ENCODE measurements around the gene SUCLG2. TPM values are rescaled to one million over a fixed set of nuclear protein-coding genes. Genes with fewer than 3 reads are reported as not detected.

The SUCLG2 gene
- total RNA-seq, 5 donors from 2014 or later (not counting 1 experiment from before 2014, with no cell fraction given) = 45.6 to 65.9 (median 49.5) TPM

DNA sequence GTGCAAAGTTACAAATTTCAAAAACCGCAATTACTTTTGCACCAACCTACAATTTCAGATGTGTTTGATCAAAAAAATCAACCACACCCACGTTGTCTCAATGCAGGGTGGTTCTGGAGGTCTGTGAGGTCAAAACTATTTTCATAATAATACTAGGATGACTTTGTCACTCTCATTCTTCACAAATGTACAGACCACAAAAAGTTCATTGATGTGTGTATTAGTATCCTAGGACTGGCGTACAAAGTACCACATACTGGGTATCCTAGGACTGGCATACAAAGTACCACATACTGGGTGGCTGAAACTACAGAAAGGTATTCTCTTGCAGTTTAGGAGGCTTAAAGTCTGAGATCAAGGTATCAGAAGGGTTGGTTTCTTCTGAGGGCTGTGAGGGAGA is 13.0 kb downstream of the SUCLG2 start:
- H3K36me3 ChIP-seq (ENCODE audit: control insufficient read depth in 2 of 2, extremely low read depth in 1 of 2, insufficient read depth in 1 of 2, low read length in 1 of 2) = peaks cover 0 to 3% of the 10 kb centered on the region in 2 donors
- ATAC-seq (replicated peaks in 1 of 4) (no peak), DNase-seq (no peak)
- no peaks in the 10 kb centered on the region for H3K9me3 Mint-ChIP-seq
- no peak overlapping the region for H3K27ac ChIP-seq (ENCODE audit: low read length)
- no CpG with 5 or more reads among the region's 3 CpGs for WGBS (ENCODE audit: insufficient coverage)
- H3K9me3 ChIP-seq = no peaks in the 10 kb centered on the region
- H3K4me3 ChIP-seq (ENCODE audit: control insufficient read depth in 1 of 2, extremely low read depth in 1 of 2, low read length in 1 of 2) = no peak overlapping the region
- H3K27me3 ChIP-seq (replicated peaks in 1 of 2; ENCODE audit: control insufficient read depth in 2 of 2, extremely low read depth in 1 of 2, insufficient read depth in 2 of 2, low read length in 1 of 2) = no peaks in the 10 kb centered on the region
- H3K4me1 ChIP-seq (ENCODE audit: control insufficient read depth in 1 of 2, extremely low read depth in 1 of 2, insufficient read depth in 2 of 2, low read length in 2 of 2) = peaks cover 7 to 10% of the 10 kb centered on the region in 2 experiments
- CTCF ChIA-PET = interaction anchor here in 1 of 2 donors (1.1 kb wide), 1 partner anchor 60 kb away, joined by 3 read pairs; no protein-coding TSS in a partner anchor
- H3K4me1 Mint-ChIP-seq = peaks cover 84 to 89% (median 87%) of the 10 kb centered on the region in 3 donors
- peaks cover 43% of the 10 kb centered on the region for H3K36me3 Mint-ChIP-seq
- POLR2A ChIA-PET = interaction anchor here in 1 of 2 donors (0.7 to 0.8 kb wide), 2 partner anchors 12 to 1396 kb away, joined by 3 read pairs; no protein-coding TSS in a partner anchor
- no peak overlapping the region for H3K4me3 Mint-ChIP-seq
- peak overlapping the region in 1 of 2 donors; percentile 29 for H3K27ac Mint-ChIP-seq
- H3K27me3 Mint-ChIP-seq = no peaks in the 10 kb centered on the region

DNA sequence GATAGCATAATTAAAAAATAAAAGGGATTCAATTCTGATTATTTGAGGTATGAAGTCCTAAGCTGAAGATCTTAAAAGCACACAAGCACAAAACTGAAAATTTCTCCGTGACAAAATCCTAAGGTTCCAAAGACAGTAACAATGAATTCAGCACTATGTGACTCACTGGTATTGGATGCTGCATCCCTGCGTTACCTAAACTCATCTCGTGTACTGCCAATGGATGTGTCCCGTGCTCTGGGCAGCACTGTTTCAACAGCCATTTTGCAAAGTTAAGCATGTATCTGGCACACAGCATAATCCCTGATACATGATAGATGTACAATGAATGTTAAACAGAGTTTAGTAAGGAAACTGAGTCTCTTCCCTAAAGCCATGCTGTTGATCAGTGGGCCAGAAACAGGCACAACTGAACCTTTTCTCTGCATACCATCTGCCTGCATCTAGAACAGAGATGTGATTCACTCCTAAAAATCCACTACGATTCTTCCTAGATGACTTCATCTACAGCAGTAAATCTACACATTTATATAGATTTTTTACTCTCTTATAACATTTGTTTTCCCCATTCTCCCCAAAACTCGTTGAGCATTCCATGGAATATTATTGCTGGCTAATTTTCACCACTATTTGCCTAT is 14.3 kb downstream of the SUCLG2 start:
- Mint-ChIP-seq H3K27me3 (no peaks in the 10 kb centered on the region), H3K4me1 (peaks cover 86 to 92% (median 90%) of the 10 kb centered on the region in 3 donors), H3K36me3 (peaks cover 42% of the 10 kb centered on the region), H3K9me3 (no peaks in the 10 kb centered on the region), H3K4me3 (no peak overlapping the region), H3K27ac (no peak overlapping the region)
- Histone ChIP-seq H3K36me3 (ENCODE audit: control insufficient read depth in 2 of 2, extremely low read depth in 1 of 2, insufficient read depth in 1 of 2, low read length in 1 of 2) (peaks cover 0 to 8% of the 10 kb centered on the region in 2 donors), H3K4me3 (ENCODE audit: control insufficient read depth in 1 of 2, extremely low read depth in 1 of 2, low read length in 1 of 2) (no peak overlapping the region), H3K27me3 (replicated peaks in 1 of 2; ENCODE audit: control insufficient read depth in 2 of 2, extremely low read depth in 1 of 2, insufficient read depth in 2 of 2, low read length in 1 of 2) (no peaks in the 10 kb centered on the region), H3K27ac (ENCODE audit: low read length) (no peak overlapping the region), H3K9me3 (no peaks in the 10 kb centered on the region), H3K4me1 (ENCODE audit: control insufficient read depth in 1 of 2, extremely low read depth in 1 of 2, insufficient read depth in 2 of 2, low read length in 2 of 2) (peaks cover 7 to 14% of the 10 kb centered on the region in 2 experiments)
- WGBS (ENCODE audit: insufficient coverage) = 98% methylated on average over 6 of the region's 6 CpGs
- DNase-seq (no peak), ATAC-seq (replicated peaks in 1 of 4) (no peak)
- ChIA-PET CTCF (interaction anchor here in 1 of 2 donors (1.1 kb wide), 1 partner anchor 61 kb away, joined by 3 read pairs; no protein-coding TSS in a partner anchor), POLR2A (interaction anchor here in 1 of 2 donors (0.8 kb wide), 1 partner anchor 13 kb away, joined by 3 read pairs; no protein-coding TSS in a partner anchor)

DNA sequence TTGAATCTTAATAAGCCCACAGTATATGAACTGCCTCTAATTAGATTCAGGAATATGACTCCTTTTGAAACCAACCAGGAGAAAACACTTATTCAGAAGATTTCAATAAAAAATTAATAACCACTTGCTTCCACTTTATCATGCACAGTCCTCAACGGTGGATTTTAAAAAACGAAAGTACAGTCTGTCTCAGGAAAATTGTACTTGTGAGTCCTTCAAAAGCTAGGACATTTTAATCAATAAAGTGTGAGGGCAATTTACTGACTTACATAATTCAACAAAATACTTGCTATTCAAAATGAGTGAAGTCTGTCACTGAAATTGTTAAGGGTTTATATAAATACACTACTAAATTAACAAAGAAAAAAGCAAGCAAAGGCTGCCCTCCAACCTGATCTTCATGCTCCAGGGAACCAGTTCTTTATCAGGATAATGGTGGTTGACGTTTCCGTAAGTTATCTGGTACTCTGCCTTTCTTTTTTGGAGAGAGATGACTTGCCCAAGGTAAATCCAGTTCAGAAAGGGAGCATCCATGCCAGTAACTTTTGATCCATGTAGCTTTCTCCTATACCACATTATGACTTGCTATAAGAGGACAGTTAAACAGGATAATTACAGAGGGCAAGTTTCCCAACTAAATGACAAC is 17.0 kb downstream of the SUCLG2 start:
- H3K27me3 ChIP-seq (replicated peaks in 1 of 2; ENCODE audit: control insufficient read depth in 2 of 2, extremely low read depth in 1 of 2, insufficient read depth in 2 of 2, low read length in 1 of 2) = no peaks in the 10 kb centered on the region
- no peak for DNase-seq
- no peaks in the 10 kb centered on the region for H3K27me3 Mint-ChIP-seq
- H3K4me3 Mint-ChIP-seq = no peak overlapping the region
- H3K36me3 Mint-ChIP-seq = peaks cover 35% of the 10 kb centered on the region
- no peaks in the 10 kb centered on the region for H3K9me3 Mint-ChIP-seq
- peaks cover 76 to 86% (median 82%) of the 10 kb centered on the region in 3 donors for H3K4me1 Mint-ChIP-seq
- no peak for ATAC-seq (replicated peaks in 1 of 4)
- peaks cover 10 to 11% of the 10 kb centered on the region in 2 experiments for H3K4me1 ChIP-seq (ENCODE audit: control insufficient read depth in 1 of 2, extremely low read depth in 1 of 2, insufficient read depth in 2 of 2, low read length in 2 of 2)
- H3K4me3 ChIP-seq (ENCODE audit: control insufficient read depth in 1 of 2, extremely low read depth in 1 of 2, low read length in 1 of 2) = no peak overlapping the region
- H3K27ac Mint-ChIP-seq = peak overlapping the region in 1 of 2 donors; percentile 41
- ChIA-PET POLR2A (interaction anchor here in 1 of 2 donors (0.6 kb wide), 1 partner anchor 32 kb away, joined by 3 read pairs; no protein-coding TSS in a partner anchor), CTCF (interaction anchor here in 1 of 2 donors (0.8 kb wide), 1 partner anchor 19 kb away, joined by 3 read pairs; no protein-coding TSS in a partner anchor)
- H3K36me3 ChIP-seq (ENCODE audit: control insufficient read depth in 2 of 2, extremely low read depth in 1 of 2, insufficient read depth in 1 of 2, low read length in 1 of 2) = peaks cover 0 to 12% of the 10 kb centered on the region in 2 donors
- WGBS (ENCODE audit: insufficient coverage) = no CpG with 5 or more reads among the region's 4 CpGs
- H3K27ac ChIP-seq (ENCODE audit: low read length) = no peak overlapping the region
- no peaks in the 10 kb centered on the region for H3K9me3 ChIP-seq

DNA sequence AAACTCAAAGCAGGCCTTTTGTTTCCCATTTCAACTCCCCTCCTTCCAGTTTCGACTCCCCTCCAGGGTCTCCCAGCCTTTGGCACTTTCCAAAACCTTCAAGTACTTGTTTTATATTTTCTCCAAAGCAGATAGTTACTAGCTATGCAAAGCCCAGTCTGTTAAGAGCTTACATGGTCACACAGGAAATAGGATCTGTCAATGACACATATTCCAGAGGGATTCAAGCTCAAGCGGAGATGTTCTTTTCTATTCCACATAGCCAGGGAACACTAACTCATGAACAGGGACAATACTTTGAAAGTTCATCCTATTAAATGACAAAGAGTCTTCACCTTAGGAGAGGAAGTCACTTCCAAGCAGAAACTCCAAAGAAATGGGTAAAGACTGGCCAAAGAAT is 18.6 kb downstream of the SUCLG2 start:
- ChIA-PET POLR2A (interaction anchor here in 1 of 2 donors (0.6 kb wide), 1 partner anchor 103 kb away, joined by 5 read pairs; no protein-coding TSS in a partner anchor), CTCF (interaction anchor here (0.7 kb wide), 3 partner anchors 88 to 389 kb away, joined by 3 to 4 read pairs (median 4); no protein-coding TSS in a partner anchor)
- 100% methylated on average over 1 of the region's 2 CpGs for WGBS (ENCODE audit: insufficient coverage)
- Mint-ChIP-seq H3K4me3 (peak overlapping the region in 1 of 3 donors; percentile 36), H3K36me3 (peaks cover 39% of the 10 kb centered on the region), H3K4me1 (peaks cover 76 to 83% (median 76%) of the 10 kb centered on the region in 3 donors), H3K27ac (peak overlapping the region; percentile 22 to 60), H3K27me3 (no peaks in the 10 kb centered on the region), H3K9me3 (no peaks in the 10 kb centered on the region)
- H3K27ac ChIP-seq (ENCODE audit: low read length) = no peak overlapping the region
- H3K4me3 ChIP-seq (ENCODE audit: control insufficient read depth in 1 of 2, extremely low read depth in 1 of 2, low read length in 1 of 2) = no peak overlapping the region
- ATAC-seq (replicated peaks in 1 of 4) (no peak), DNase-seq (no peak)
- H3K27me3 ChIP-seq (replicated peaks in 1 of 2; ENCODE audit: control insufficient read depth in 2 of 2, extremely low read depth in 1 of 2, insufficient read depth in 2 of 2, low read length in 1 of 2) = no peaks in the 10 kb centered on the region
- H3K9me3 ChIP-seq = no peaks in the 10 kb centered on the region
- peaks cover 0 to 13% of the 10 kb centered on the region in 2 donors for H3K36me3 ChIP-seq (ENCODE audit: control insufficient read depth in 2 of 2, extremely low read depth in 1 of 2, insufficient read depth in 1 of 2, low read length in 1 of 2)
- H3K4me1 ChIP-seq (ENCODE audit: control insufficient read depth in 1 of 2, extremely low read depth in 1 of 2, insufficient read depth in 2 of 2, low read length in 2 of 2) = peaks cover 8 to 16% of the 10 kb centered on the region in 2 experiments

DNA sequence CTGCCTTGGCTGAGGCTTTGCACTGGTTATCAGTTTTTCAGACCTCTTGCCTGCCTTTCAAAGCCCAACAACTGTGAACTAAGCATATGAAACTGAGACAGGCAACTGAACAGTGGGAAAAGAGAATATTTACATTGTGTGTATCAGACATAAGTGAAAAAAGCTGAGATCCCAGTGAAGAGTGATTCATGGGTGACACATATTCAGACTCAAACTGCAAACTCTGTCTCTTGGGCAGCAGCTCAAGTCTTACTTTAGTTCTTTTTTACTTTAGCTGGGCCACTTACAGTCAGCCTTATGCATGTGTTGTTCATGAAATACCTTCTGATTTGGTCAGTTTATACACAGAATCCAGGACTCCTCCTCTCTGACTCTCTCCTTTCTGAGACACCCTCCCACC is 19.2 kb downstream of the SUCLG2 start:
- Histone ChIP-seq H3K4me3 (ENCODE audit: control insufficient read depth in 1 of 2, extremely low read depth in 1 of 2, low read length in 1 of 2) (no peak overlapping the region), H3K36me3 (ENCODE audit: control insufficient read depth in 2 of 2, extremely low read depth in 1 of 2, insufficient read depth in 1 of 2, low read length in 1 of 2) (peaks cover 0 to 13% of the 10 kb centered on the region in 2 donors), H3K27me3 (replicated peaks in 1 of 2; ENCODE audit: control insufficient read depth in 2 of 2, extremely low read depth in 1 of 2, insufficient read depth in 2 of 2, low read length in 1 of 2) (no peaks in the 10 kb centered on the region), H3K27ac (ENCODE audit: low read length) (no peak overlapping the region), H3K4me1 (ENCODE audit: control insufficient read depth in 1 of 2, extremely low read depth in 1 of 2, insufficient read depth in 2 of 2, low read length in 2 of 2) (peaks cover 9 to 16% of the 10 kb centered on the region in 2 experiments), H3K9me3 (no peaks in the 10 kb centered on the region)
- ATAC-seq (replicated peaks in 1 of 4) (no peak), DNase-seq (no peak)
- POLR2A ChIA-PET = interaction anchor here in 1 of 2 donors (1.0 kb wide), 1 partner anchor 11 kb away, joined by 3 read pairs; no protein-coding TSS in a partner anchor
- Mint-ChIP-seq H3K36me3 (peaks cover 42% of the 10 kb centered on the region), H3K27me3 (no peaks in the 10 kb centered on the region), H3K27ac (peak overlapping the region in 1 of 2 donors; percentile 35), H3K9me3 (no peaks in the 10 kb centered on the region), H3K4me3 (peak overlapping the region in 1 of 3 donors; percentile 36), H3K4me1 (peaks cover 76 to 83% (median 76%) of the 10 kb centered on the region in 3 donors)
- CTCF ChIA-PET = interaction anchor here in 1 of 2 donors (0.6 kb wide), 1 partner anchor 23 kb away, joined by 3 read pairs; no protein-coding TSS in a partner anchor

DNA sequence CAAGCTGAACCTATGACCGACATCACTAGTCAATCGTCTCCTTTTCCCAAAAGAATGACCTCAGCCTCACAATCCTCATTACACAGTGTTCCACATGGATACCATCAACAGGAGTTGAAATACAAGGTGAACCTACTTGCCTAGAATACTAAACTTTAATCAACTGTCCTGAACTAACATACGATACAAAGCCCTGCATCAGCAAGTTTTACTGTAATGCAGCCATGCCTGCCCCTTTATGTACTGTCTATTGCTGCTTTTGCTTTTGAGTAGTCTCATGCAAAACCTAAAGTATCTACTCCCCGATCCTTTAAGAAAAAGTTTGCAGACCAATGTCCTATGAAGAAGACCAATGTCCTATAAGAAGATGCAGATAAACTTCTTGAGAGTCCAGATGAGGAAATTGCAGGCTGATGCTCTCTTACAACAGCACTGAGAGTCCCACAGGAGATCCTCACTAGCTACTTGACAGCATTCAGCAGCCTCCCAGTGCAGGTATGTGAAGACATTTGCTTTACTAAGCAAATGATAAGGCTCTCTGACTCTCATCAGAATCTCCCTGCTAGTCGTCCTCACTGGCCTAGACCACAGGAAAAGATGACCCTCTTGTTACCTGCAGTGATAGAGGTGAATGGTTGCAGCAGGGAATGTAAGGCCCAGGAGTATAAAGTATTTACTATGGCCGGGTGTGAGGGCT is 23.6 kb downstream of the SUCLG2 start:
- Mint-ChIP-seq H3K4me1 (peaks cover 66 to 79% (median 77%) of the 10 kb centered on the region in 3 donors), H3K36me3 (peaks cover 36% of the 10 kb centered on the region), H3K27ac (peak overlapping the region; percentile 7 to 41), H3K27me3 (no peaks in the 10 kb centered on the region), H3K9me3 (peaks cover 0 to 3% (median 0%) of the 10 kb centered on the region in 3 donors), H3K4me3 (no peak overlapping the region)
- Histone ChIP-seq H3K9me3 (no peaks in the 10 kb centered on the region), H3K27me3 (replicated peaks in 1 of 2; ENCODE audit: control insufficient read depth in 2 of 2, extremely low read depth in 1 of 2, insufficient read depth in 2 of 2, low read length in 1 of 2) (no peaks in the 10 kb centered on the region), H3K4me1 (ENCODE audit: control insufficient read depth in 1 of 2, extremely low read depth in 1 of 2, insufficient read depth in 2 of 2, low read length in 2 of 2) (peaks cover 10% of the 10 kb centered on the region in 2 experiments), H3K36me3 (ENCODE audit: control insufficient read depth in 2 of 2, extremely low read depth in 1 of 2, insufficient read depth in 1 of 2, low read length in 1 of 2) (peaks cover 0 to 7% of the 10 kb centered on the region in 2 donors), H3K4me3 (ENCODE audit: control insufficient read depth in 1 of 2, extremely low read depth in 1 of 2, low read length in 1 of 2) (no peak overlapping the region), H3K27ac (ENCODE audit: low read length) (no peak overlapping the region)
- WGBS (ENCODE audit: insufficient coverage) = 81% methylated on average over 4 of the region's 6 CpGs
- DNase-seq (no peak), ATAC-seq (replicated peaks in 1 of 4) (no peak)
- ChIA-PET CTCF (no interaction called here), POLR2A (no interaction called here)
